Amniotic stem cell (primary cell): ENCODE measurements around the gene TENM4.

Source experiments
- DNase-seq: peaks from one replicate; lab custom pipeline; 2025; lab: John Stamatoyannopoulos, UW

The TENM4 gene

DNA sequence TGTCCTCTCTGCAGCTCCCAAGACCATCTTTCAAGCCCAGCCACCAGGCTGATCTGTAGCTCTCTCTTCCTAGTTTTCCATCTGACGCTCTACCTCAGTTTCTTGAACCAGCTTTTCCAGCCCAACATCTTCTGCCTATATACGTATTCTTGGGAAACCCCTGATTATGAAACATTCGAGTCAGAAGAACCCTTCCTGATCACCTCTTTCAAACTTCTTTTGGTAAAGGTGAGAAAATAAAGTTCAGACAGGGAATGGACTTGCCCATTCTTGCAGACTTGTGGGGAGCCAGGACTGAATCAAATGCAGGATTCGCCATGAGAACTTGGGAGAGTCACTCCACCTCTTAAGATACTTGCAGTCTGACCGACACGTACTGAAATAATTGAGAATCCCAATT is 696.6 kb downstream of the TENM4 start:
- DNase-seq: no peak

DNA sequence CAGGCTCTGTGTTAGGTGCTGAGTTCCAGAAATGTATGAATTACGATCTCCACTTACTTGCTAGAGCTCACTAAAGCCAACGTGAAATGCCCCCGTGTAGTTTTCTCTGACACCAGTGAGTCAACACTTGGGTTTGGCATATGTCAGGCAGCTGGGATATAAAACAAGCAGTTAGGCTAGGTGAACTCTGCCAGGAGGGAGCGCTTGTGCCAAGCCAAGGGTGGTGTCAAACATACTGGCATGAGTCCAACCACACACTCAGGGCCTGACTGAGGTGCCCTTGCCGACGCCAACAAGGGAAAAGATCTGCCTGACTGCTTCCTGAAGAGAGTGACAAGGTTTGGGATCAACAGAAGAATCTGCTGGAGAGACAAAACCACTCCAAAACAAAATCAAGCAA is 698.4 kb downstream of the TENM4 start:
- no peak for DNase-seq

DNA sequence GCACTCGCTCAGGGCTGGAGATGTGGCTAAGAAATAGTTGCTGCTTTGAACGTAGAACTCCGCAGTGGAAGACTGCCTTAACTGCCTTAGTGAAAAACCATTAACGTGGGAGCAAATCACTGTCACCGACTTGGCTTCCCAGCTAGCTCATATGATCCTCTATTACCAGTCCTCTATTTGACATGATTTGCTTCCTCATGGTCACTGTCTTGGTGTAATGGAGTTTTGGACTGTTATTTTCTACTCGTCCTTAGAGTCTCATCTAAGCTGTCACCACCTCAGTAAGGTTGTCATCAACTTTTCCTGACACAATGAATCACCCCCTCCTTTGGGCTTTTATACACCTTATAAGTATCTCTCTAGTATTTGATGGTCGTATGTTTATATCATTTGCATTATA is 699.1 kb downstream of the TENM4 start:
- DNase-seq: no peak

DNA sequence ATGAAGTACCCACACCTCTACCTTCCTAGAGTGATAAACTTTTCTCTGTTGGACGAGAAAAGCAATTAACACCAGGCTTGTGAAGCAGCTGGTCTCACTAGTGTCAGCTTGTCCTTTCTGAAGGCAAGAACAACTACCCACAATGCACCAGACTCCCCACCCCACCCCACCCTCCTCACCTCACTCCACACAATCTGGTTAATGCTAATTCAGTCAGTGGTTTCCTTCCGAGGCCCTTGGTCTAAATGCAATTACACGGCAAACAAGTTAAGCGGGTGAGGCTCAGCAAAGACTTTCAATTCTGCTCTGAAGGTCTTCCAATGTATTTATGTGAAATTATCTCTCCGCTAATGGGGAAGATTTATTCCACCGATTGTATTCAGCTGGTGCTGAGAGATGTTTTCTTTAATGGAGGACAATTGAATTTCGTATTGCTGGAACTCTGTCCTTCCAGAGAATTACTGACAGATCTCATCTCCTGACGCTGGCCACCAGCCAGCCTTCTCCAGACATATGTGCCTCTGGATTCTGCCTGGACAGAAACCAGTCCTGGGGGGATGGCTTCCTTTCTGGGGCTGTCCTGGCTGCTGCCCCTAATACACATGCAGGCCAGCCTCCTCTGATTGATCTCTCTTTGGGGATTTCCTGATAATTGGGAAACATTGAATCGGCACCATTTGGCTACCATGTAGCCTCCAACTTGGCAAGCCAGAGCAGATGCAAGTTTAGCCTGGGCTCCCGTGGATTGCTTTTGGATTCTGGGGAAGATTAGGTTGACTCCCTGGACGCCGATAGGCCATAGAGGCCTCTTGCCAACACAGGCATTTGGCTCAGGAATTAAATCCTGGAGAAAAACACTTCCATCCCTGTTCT is 700.4 kb downstream of the TENM4 start:
- no peak for DNase-seq

DNA sequence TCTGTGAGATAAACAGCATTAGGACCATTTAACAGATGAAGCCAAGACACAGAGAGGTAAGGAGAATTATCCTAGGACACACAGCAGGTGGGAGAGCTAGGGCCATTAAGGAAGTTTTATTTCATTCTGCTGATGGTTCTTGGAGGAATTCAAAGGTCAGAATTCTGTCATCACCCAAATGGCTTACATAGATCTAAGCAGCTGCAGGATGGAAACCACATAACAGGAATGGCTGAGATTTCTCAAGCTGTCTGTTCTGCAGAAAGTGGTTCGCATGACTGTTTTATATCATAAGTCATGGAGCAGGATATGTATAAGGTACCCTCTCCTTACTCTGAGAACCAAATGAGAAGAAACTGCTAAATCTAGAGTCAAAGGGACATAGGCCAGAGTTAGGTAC is 702.9 kb downstream of the TENM4 start:
- no peak for DNase-seq

DNA sequence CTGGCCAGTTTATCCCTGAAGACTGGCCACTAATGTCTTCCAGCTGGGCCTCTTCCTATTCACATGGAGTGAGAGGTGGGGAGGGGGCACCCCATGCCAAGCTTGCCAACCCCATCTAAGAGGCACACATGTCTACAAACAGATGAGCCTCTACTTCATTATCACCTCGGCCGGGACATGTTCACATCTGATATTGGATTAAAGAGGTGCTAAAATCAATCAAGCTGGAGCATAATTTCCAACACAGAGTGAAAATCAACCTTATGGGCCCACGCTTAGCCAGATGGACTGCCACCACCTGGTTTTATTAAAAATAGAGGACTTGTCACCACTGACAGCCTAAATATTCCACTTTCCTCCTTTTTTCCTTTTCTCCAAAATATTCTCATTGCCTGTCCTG is 703.5 kb downstream of the TENM4 start:
- DNase-seq: no peak

DNA sequence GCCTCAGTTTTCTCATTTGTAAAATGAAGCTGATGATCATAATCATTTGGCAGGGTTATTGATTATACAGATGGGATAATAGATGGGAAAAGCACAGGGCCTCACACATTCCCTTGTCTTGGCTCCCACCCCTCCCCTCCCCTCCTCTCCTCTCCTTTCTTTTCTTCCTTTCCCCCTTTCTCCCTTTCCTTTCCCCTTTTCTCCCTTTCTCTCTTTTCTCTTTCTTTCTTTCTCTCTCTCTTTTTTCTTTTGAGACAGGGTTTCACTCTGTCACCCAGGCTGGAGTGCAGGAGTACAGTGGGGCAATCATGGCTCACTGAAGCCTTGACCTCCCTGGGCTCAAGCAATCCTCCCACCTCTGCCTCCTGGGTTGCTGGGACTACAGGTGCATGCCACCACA is 705.1 kb downstream of the TENM4 start:
- no peak for DNase-seq

DNA sequence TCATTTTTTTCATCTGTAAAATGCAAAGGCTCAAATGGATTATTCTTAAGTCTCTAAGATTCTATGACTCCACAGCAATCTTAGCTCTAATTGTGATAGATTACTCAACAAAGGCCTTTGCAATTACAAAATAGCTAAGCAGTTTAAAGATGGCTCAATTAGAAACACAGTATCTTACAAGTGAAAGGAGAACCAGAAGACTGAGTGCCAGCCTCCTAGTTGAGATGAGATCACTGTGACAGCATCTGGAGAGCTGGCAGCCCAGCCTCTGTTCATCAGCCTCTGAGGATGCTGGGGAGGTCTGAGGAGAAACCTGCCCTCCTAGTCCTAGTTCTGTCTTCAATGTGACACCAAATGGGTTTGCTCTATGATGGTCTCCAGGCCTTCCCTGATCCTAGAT is 707.8 kb downstream of the TENM4 start:
- DNase-seq: no peak

DNA sequence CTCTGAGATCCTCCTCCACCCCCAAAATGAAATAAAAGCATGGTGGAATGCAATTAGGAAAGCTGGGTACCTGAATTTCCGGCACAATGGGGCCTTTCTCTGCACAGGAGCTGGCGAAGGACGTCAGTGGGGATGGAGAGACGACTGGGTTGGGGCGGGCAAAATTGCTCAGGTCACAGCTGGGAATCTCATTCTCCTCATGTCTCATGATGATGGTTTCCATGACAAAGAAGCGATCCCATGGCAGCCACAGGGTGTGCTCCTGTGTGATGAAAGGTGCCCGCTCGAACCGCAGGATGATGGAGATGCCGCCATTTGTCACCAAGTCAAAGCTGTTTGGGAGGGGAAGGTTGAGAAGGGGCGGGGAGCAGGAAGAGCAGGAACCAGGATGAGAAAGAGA is 708.6 kb downstream of the TENM4 start:
- no peak for DNase-seq

DNA sequence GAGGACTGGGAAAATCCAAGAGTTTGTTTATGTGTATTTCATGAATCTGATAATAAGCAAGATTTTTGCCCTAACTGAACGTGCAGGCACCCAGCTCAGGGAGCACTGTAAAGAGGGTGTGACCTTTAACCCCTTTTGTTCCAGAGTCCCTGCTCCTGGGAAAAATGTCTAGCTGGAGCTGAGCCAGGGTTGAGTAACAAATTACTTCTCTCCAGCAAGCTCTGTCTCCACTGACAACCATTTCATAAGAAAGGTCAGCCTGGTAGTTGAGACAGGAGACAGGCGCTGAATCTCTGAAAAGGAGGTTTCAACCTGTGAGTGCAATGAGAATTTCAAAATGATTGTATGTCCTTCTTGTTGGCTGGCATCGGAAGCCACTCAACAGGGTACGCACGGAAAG is 709.8 kb downstream of the TENM4 start:
- no peak for DNase-seq

DNA sequence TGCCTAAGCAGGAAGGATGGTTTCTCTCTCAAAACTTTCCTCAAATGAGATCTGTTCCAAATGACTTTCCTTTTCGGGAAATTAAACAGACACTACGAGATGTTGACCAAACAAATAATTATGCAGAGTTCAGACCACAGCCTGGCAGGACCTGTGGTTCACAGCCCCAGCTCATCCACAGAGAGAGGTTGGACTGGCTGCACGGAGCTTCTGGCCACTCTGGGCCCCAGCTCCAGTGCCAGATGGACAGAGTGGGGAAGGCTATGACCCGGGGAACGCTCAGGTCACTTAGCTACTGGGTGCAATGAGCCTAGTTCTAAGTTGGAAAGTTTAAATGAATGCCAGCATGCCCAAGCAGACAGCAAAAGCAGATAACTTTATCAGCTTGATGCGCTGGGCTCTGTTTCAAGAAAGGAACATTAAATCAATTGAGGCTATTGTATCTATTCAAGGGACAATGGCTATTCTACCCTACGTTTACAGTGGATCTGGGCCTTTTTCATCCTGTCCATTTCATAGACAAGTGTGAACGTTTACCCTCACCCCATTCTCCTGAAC is 710.5 kb downstream of the TENM4 start:
- DNase-seq: no peak

DNA sequence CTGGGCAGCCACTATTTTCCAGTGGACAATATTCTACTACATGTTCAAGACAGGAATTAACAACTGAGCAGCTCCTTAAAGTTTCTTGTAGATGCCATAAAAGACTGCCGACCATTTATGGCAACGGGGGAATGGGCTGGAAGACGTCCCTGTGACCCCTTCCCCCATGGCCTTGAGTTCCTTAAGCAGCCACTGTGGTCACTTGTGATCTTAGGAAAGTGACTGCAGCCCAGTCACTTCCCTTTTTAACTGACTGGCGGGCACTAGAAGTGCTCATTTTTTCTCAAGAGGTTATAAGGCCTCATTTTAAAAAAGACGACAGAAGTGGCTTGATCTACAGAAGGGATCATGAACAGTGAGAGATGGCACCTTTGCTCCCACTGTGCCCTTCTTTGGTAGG is 713.0 kb downstream of the TENM4 start:
- DNase-seq: no peak

DNA sequence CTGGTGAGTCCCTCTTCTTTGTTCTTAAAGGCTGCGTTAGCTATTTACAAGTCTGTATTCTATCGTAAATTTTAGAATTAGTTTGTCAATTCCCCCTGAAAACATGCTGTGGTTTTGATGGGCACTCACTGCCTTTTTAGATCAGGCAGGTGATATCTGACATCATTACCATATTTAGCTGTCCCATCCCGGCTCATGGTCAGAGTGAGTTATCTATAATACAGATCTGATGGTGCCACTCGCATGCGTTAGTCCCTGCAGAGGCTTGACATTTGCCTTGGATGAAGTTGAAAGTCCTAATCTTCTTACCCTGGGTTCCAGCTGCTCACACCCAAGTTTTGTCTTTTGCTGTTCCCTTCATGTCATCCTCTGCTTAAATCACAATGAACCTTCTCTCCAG is 715.6 kb downstream of the TENM4 start:
- DNase-seq: no peak

DNA sequence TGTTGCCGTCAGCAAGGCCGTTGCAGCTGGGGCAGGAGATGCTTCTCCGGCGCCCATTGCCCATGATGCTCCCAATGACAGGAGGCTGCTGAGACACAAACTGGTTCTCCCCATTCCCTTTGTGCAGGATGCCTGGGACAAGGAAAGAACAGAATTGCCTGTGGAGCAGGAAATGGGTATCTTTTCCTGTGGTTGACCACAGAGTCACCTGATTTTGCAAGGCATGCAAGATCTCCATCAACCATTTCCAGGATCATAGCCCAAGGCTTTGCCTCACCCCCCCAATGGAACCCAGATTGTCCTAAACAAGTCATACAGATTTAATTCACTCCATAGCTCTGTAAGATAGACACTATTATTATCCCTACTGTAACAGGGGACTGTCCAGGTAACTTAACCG is 718.0 kb downstream of the TENM4 start:
- no peak for DNase-seq

DNA sequence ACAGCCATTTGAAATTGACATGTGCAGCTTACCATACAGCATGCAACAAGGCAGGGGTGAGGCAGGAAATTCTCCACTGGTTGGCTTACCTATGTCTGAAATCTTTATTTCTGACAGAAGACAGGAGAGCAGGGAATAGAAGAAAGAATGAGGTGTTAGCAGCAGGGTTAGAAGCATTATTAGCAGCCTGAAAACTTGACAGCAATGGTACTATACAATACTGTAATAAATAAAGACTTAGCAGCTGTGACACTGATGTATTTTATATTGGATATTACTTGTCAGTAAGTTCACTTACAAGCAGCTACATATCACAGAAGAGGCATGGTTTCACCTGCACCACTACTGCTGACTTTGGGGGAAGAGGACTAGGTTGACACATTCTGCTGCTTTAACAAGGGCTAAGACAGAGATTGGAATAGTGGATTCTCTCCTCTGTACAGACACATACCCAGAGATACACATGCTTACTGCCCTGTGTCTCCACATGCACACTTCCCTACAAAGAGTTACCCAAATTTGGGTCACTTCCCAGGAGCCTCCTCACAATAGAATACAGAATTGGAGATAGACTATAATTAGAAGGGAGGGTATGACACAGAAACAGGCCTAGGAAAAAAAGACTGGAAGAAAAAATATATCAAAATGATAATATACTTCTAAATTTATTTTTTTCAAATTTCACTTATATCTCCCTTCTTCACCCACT is 720.4 kb downstream of the TENM4 start:
- DNase-seq: no peak

DNA sequence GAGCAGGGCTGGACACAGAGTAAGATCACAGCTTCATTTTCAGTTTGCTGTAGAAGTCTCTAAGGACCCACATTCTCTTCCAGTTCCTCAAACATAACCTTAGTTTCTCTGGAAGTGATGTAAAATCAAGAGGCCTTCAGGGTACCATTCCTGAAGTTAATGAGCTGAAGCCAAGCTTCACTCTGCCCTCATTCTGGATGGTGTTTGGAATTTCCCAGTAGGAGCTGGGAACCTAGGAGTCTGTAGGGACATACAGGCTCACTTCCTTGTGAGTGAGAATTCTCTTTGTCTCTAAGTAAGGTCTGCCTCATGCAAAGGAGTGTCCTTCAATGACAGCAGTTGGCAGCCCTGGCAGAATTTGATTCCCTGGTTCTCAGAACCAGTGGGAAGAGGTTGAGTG is 723.8 kb downstream of the TENM4 start:
- no peak for DNase-seq

DNA sequence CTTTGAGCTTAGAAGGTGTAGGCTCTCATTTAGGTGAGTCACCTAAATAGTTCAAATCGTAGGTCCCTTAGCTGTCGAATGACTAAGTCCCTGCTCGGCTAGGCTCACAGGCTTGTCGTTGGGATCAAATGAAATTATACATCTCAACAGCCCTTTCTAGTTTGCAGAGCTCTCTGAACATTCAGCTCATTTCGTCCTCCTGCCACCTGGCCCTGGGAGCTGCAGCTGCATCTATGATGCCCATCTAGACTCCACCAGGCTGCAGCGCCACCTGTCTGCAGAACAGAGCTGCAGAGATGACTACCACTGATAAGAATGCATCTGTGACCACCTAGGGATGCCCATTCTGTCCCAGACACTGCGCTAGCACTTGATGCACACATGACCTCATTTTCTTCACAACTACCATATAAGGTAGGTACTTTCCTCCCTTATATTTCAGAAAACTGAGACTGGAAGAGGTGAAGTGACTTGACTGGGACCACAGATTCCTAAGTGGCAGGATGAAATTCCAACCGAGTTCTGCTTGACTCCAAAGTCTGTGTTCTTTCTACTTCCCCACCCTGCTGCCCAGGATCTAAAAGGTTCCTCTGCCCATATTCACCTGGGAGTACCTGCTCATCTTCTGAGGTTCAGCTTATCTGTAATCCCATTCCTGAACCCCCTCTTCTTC is 725.1 kb downstream of the TENM4 start:
- peak; percentile 40 for DNase-seq

DNA sequence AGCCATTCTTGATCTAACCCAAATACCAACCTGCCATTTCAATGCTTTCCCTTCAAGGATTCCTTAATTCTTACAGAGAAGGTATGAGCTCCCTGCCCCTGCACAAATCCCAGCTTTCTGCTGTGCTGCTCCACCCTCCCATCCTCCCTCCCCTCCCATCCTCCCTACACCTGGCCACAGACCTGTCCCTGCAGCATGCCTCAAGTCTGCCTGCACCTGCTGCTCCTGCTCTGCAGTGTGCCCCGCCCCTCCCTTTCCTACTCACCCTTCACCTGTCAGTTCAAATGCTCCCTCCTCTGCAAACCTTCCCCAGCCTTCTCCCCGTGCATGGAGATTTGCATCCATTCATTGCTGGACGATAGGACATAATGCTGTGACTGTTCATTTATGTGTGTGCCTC is 726.3 kb downstream of the TENM4 start:
- DNase-seq: no peak

DNA sequence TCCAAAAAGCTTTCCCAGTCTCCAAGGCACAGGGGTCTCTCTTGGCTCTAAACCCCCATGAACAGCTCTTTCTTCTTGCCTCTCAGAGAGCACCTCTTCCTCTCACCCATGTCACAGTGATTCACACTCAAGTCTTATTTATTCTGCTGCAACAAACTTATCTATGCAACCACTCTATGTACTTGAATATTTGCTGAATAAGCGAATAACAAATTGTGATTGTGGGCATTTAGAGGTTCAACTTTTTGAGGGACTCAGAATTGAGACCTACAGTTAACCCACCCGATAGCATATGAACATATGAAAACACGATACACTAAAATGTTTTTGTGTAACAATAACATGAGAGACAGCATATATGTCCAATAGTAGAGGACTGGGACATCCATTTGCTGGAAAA is 729.1 kb downstream of the TENM4 start:
- no peak for DNase-seq

DNA sequence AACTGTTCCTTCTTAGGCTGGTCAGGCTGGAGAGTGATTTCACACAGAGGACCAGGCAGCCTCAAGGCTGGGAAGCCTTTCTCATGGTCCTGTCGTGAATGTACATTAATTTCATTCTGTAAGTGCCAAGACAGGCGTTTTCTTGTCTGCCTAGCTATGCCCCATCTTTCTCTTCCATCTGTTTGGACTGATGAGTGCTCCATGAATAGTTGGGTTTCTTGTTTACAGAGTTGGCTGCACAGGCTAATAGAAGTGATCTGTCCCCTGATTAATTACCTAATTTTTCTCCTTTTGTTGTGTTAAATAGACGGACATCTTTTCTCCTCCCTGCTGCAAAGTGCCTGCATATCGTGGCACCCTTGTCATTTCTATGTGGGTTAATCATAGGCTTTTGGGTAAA is 730.4 kb downstream of the TENM4 start:
- no peak for DNase-seq

DNA sequence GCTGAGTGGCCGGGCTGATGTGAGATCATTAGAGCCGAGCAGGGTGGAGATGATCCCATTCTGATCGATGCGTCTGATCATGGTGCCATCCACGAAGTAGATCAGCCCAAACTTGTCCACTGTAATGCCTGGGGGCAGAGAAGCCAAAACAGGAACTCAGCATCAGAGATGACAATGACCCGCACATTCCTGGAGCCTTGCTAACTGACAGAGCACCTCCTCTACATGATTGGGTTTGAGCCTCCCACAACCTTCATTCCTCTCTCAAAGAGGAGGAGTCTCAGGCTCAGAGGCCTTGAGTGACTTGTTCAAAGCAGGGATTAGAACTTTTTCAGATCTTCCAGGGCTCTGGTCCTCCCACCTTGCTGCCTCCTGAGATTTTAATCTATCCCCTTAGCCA is 732.4 kb downstream of the TENM4 start:
- no peak for DNase-seq

DNA sequence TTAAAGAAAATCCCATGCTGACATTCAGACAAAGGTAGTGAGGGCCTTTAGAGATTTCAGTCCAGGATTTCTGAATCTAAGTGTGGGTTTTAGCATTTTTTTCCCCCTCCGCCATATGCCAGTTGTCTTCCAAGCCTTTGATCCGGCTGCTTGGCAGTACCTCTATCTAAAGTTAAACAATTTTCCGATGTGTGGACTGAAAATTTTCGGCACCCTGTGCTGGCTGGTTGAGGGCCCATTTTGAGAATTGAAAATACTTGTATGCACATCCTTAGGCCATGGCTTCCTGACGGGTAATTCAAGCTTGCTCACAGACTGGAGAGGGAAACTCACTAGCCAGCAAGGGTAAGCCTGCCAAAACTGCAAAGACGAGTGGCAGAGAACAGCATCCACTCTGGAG is 734.3 kb downstream of the TENM4 start:
- no peak for DNase-seq

DNA sequence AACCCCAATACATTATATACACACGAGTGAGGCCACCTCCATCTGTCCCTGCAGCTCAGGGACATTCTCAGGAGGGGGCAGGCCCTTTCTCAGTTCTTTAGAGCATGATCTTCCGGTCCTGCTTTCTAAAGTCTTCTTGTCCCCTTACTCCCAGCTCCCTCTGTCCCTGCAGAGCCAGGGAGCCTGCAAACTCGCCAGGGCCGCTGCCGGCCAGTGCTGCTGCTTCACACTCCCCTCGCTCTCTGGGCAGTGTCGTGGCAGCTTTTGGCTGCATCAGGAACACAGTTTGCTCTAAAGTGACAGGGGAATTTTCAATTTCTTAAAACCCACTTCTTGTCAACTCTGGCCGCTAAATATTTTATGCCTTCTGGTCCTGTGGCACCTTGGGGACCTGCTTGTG is 736.0 kb downstream of the TENM4 start:
- DNase-seq: no peak
